Measurements from ENCODE around the gene TMEM63A.

DNA sequence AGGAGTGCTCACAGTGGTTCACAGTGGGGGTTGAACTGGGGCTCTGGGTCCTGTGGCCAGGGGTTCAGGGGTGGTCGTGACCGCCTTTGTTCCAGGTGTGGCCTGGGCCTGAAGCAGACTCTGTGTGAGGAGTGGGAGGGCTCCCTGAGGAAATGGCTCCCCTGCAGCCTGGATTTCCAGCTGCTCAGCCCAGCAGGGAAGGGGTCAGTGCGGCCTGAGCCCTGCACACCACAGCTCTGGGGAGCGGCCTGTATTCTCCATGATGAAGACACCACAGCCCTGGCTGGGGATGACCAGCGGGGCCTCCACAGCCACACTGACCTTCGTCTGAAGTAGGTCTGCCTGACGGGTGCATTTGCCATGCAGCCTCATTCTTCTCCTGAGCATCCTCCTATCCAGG, 25.2 kb upstream of the TMEM63A start:
- TF ChIP-seq, protein P1, sequence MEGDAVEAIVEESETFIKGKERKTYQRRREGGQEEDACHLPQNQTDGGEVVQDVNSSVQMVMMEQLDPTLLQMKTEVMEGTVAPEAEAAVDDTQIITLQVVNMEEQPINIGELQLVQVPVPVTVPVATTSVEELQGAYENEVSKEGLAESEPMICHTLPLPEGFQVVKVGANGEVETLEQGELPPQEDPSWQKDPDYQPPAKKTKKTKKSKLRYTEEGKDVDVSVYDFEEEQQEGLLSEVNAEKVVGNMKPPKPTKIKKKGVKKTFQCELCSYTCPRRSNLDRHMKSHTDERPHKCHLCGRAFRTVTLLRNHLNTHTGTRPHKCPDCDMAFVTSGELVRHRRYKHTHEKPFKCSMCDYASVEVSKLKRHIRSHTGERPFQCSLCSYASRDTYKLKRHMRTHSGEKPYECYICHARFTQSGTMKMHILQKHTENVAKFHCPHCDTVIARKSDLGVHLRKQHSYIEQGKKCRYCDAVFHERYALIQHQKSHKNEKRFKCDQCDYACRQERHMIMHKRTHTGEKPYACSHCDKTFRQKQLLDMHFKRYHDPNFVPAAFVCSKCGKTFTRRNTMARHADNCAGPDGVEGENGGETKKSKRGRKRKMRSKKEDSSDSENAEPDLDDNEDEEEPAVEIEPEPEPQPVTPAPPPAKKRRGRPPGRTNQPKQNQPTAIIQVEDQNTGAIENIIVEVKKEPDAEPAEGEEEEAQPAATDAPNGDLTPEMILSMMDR (IDR thresholded peaks at IDR 0.05; ENCODE audit: extremely low read depth in 1 of 2, insufficient read depth in 1 of 2, low read depth in 1 of 2, low read length in 2 of 2), result no peak
- no peak for TF ChIP-seq EZH2 (IDR thresholded peaks at IDR 0.05; ENCODE audit: borderline replicate concordance, low read depth, low read length, severe bottlenecking)

Measured in endothelial cell of umbilical vein (primary cell).